Lower lobe of right lung (tissue), 2 donors: ENCODE results near the gene TAOK3. TPM values are rescaled to one million over a fixed set of nuclear protein-coding genes. Genes with fewer than 3 reads are reported as not detected.

Experiments used
- ATAC-seq, 2 donors: fragments of 200-7000 bp; cut with Tn5 transposase; one replicate each; pipeline ENCODE4 v1.9.1; 2020 to 2022; ENCODE audit warnings: mild to moderate bottlenecking in 2 of 2, moderate library complexity in 2 of 2
- DNase-seq: peaks from one replicate; pipeline ENCODE4 v3.0.0-alpha.2; 2020
- H3K27ac ChIP-seq: fragments of 200-600 bp; one replicate; pipeline ENCODE4 v1.8.0; 2022
- H3K27me3 ChIP-seq: fragments of 200-600 bp; one replicate; pipeline ENCODE4 v1.8.0; 2022; ENCODE audit warnings: low read depth
- H3K36me3 ChIP-seq: fragments of 200-600 bp; one replicate; pipeline ENCODE4 v1.8.0; 2022; ENCODE audit warnings: mild to moderate bottlenecking
- H3K4me1 ChIP-seq: fragments of 200-600 bp; one replicate; pipeline ENCODE4 v1.8.0; 2022
- H3K4me3 ChIP-seq: fragments of 200-600 bp; one replicate; pipeline ENCODE4 v1.8.0; 2022; ENCODE audit warnings: mild to moderate bottlenecking
- H3K9me3 ChIP-seq: fragments of 200-600 bp; one replicate; pipeline ENCODE4 v1.8.0; 2022
- intact Hi-C: fragments of 100-400 bp; cut with DNase I; formaldehyde crosslinking; loops from one replicate; pipeline ENCODE4 v1.11.0; 2022
- total RNA-seq: library from RNA; stranded (reverse); fragmentation: NEBNext Ultra II Directional; extraction: Animal tissue kit (Norgen Biotek cat#: 25700); gene quantifications from one replicate; pipeline ENCODE4 v1.2.1, GENCODE V29; 2021
- TF ChIP-seq, protein P1 (sequence below): fragments of 200-600 bp; IDR thresholded peaks from one replicate; pipeline ENCODE4 v1.8.0; 2022; ENCODE audit warnings: antibody characterized with exemption, mild to moderate bottlenecking
- donor health status: DM: no; HTN: yes; CAD: no; lungs with severe emphysema.

TAOK3 gene
- total RNA-seq, 1 donor from 2014 or later, result 68.8 TPM

DNA sequence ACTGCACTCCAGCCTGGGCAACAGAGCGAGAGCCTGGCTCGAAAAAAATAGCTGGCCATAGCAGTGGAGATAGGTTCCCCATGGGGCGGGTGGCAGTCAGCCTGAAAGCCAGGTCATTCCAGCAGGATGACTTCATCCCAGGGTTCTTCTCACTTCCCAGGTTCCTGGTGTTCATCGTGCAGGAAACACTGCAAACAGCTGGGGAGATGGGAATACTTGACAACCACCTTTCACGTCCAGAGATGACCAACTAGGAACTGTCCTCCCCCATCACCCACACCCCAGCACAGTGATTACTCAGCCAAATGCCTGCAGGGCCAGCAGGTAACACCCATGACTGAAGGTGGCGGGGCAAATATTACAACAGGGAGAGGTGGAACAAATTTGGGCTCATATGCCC, 270.6 kb downstream of the TAOK3 start:
- H3K27ac ChIP-seq, result no peak overlapping the region
- H3K36me3 ChIP-seq, result peaks cover 5% of the 10 kb centered on the region
- peaks cover 18% of the 10 kb centered on the region for H3K4me1 ChIP-seq
- no peaks in the 10 kb centered on the region for H3K9me3 ChIP-seq
- DNase-seq (no peak), ATAC-seq (no peak)
- H3K27me3 ChIP-seq, result no peaks in the 10 kb centered on the region
- no peak overlapping the region for H3K4me3 ChIP-seq
- intact Hi-C loops, result no loop called here
- TF ChIP-seq, protein P1, sequence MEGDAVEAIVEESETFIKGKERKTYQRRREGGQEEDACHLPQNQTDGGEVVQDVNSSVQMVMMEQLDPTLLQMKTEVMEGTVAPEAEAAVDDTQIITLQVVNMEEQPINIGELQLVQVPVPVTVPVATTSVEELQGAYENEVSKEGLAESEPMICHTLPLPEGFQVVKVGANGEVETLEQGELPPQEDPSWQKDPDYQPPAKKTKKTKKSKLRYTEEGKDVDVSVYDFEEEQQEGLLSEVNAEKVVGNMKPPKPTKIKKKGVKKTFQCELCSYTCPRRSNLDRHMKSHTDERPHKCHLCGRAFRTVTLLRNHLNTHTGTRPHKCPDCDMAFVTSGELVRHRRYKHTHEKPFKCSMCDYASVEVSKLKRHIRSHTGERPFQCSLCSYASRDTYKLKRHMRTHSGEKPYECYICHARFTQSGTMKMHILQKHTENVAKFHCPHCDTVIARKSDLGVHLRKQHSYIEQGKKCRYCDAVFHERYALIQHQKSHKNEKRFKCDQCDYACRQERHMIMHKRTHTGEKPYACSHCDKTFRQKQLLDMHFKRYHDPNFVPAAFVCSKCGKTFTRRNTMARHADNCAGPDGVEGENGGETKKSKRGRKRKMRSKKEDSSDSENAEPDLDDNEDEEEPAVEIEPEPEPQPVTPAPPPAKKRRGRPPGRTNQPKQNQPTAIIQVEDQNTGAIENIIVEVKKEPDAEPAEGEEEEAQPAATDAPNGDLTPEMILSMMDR, result no peak

DNA sequence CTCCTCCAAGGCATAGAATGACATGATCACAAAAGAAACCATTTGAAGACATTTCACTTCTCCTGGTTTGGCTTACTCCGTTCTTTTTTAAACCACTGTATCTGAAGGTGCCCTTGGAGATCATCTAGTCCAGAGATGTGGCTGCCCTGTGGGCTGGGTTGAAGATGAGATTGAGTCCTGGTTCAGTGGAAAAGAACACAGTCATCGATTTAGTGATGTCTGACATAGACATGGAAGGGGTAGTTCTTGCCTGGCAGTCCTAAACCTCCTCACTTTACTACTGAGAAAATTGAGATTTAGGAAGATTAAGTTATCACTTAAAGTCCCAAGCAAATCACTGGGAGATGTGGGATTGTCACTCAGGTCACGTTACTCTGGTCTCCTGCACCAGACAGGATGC, 271.7 kb downstream of the TAOK3 start:
- no peak for DNase-seq
- TF ChIP-seq, protein P1, result no peak
- no peaks in the 10 kb centered on the region for H3K9me3 ChIP-seq
- H3K36me3 ChIP-seq, result peaks cover 5% of the 10 kb centered on the region
- no peak for ATAC-seq
- no peaks in the 10 kb centered on the region for H3K27me3 ChIP-seq
- no peak overlapping the region for H3K27ac ChIP-seq
- H3K4me1 ChIP-seq, result peaks cover 18% of the 10 kb centered on the region
- no peak overlapping the region for H3K4me3 ChIP-seq
- intact Hi-C loops, result no loop called here

Other genes starting within 250 kb of the TAOK3 start
- 194 TPM for gene PEBP1, start 236.8 kb downstream of the TAOK3 start, total RNA-seq
- 28.5 TPM for gene SUDS3, start 3.6 kb upstream of the TAOK3 start, total RNA-seq